Right lobe of liver (tissue), 4 donors: ENCODE data around the gene ORMDL1.

Source experiments
- POLR2A ChIP-seq: fragments of 450-650 bp; IDR thresholded peaks from one replicate; pipeline ENCODE4 v1.6.1; 2017; ENCODE audit warnings: antibody characterized with exemption, mild to moderate bottlenecking
- TF ChIP-seq, protein P1 (sequence below), 4 donors: fragments of 200-600 bp in 3 of 4; fragments of 450-650 bp in 1 of 4; IDR thresholded peaks; one replicate each; pipeline versions ENCODE4 v1.5.1 to v1.8.0; 2016 to 2022; ENCODE audit warnings: antibody characterized with exemption in 4 of 4, mild to moderate bottlenecking in 2 of 4
- donor health status: DM: no; HTN: no; CAD: no.
- donor health status: DM: no; HTN: no; CAD: no.
- donor health status: DM: no; HTN: yes; CAD: no.

DNA sequence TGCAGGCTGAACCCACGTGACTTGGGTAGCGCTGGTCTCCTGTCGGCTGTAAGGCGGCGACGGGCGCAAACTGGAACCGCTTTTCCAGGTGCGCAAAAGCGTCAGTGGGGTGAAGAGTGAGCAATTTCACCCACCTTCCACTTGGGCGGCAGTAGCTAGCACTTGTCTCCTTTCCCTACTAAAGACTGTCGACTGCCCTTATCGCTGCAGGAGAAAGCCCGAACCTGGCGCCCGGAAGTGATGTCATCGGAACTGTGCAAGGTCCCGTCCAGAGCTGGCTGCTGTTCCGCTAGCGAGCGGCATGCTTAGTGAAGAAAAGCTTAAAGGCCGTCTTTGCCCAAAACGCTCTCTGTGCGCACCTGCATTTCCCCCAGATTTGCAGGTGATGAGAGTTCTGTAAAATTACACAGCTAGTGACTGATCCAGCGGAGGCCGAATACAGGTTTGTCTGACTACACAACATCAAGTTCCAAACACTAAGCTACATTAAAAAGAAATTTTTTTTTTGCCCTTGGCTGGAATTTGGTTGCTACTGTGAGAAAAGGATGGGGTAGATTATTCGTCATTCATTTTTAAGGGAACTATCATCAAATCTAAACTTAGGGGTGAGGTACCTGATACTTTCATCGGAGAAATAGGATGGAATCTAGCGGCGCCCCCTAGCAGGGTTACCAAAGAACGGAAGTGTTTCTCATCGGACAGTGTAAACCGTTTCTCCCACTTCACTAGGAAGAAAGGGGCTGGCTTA lies 21.4 kb downstream of the ORMDL1 start, which contains the start of gene OSGEPL1:
- TF ChIP-seq, protein P1, sequence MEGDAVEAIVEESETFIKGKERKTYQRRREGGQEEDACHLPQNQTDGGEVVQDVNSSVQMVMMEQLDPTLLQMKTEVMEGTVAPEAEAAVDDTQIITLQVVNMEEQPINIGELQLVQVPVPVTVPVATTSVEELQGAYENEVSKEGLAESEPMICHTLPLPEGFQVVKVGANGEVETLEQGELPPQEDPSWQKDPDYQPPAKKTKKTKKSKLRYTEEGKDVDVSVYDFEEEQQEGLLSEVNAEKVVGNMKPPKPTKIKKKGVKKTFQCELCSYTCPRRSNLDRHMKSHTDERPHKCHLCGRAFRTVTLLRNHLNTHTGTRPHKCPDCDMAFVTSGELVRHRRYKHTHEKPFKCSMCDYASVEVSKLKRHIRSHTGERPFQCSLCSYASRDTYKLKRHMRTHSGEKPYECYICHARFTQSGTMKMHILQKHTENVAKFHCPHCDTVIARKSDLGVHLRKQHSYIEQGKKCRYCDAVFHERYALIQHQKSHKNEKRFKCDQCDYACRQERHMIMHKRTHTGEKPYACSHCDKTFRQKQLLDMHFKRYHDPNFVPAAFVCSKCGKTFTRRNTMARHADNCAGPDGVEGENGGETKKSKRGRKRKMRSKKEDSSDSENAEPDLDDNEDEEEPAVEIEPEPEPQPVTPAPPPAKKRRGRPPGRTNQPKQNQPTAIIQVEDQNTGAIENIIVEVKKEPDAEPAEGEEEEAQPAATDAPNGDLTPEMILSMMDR (IDR thresholded peaks at IDR 0.05): peak; percentile 33 to 55 (median 44)
- TF ChIP-seq POLR2A: peak; percentile 60
